Activated gamma-delta T cell treated with Interleukin-2 at 50 U/mL for 16 hours (primary cell): ENCODE measurements around the gene ARHGAP36.

ENCODE experiments used
- DNase-seq: peaks from one replicate; pipeline ENCODE4 v3.0.0-alpha.2; 2020

ARHGAP36 gene

GRCh38 chrX:131058136-131058868 lies at the start of gene ARHGAP36:
ARHGAP36 (plus strand) TSS chrX:131058346; CDS start chrX:131081666, 23,320 bp downstream.
- DNase-seq, result no peak

DNA sequence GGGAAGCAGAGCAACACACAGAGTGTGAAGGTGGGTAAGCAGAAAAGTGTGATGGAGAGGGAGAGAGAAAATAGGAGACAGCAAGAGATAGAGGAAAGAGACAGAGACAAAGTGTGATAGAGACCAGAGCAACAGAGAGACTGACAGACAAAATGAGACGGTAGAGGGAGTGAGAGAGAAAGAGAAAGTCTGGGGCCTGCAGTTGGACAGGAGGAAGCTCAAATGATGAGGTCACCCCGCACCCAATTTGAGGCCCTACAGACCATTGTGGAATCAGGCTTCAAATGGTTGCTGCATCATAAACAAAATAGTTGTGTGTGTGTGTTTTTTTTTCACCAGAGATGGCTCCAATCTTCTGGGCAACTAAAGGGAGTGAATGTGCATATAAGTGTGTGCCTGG lies 48.0 kb upstream of the ARHGAP36 start:
- DNase-seq, result no peak

DNA sequence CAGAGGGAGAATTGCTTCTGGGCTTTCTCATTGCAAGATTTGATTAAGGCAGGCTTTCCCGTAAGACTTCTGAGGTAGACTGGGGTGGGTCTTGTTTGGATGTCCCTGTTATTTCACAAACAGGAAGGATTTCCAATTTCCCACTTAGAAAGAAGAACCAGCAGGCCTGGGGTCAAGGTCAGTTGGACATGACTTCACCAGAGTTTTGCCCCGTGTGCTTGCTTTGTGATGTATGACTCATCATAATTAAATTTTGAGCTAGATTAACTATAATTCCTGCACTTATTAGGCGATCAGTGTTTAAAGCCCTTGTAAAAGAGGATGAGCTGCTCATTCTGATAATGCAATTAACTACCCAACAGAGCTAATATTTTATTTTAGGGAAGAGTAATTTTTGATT lies 32.8 kb upstream of the ARHGAP36 start:
- DNase-seq, result no peak

GRCh38 chrX:131032354-131033230 lies 25.6 kb upstream of the ARHGAP36 start:
- no peak for DNase-seq

- no peak for DNase-seq
Observed at GRCh38 chrX:131034063-131034462, 24.1 kb upstream of the ARHGAP36 start.

DNA sequence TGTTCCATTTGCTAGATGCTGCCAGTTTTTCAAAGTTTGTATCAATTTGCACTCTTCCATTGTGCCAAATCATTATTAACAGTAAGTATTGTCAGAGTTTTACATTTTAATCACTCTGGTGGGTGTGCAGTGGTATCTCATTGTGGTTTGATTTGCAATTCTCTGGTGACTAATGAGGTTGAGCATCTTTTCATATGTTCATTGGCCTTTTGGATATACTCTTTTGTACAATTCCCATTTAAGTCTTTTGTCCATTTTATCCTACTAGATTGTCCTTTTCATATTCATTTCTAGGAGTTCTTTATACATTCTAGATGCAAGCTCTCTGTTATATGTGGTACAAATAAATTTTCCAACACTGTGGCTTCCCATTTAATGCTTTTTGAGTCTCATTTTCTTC lies 17.4 kb upstream of the ARHGAP36 start:
- no peak for DNase-seq

DNA sequence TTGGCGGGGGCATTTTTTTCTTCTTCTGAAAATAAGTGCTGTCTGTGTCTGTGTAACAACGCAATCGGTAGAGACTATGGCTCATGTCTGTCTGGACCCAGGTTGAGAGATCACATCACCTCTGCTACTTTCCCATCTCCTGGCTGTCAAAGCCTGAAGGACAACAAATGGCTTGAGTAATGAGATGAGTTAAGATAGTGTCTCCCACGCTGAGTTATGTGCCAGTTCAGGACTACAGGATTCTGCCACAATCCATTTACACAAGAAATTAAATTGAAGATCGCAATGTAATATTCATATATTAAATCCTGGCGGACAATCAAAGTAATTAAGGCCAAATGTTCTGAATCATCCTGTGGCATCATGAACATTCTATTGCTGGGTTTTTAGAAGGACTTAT lies 16.5 kb upstream of the ARHGAP36 start:
- DNase-seq, result no peak

DNA sequence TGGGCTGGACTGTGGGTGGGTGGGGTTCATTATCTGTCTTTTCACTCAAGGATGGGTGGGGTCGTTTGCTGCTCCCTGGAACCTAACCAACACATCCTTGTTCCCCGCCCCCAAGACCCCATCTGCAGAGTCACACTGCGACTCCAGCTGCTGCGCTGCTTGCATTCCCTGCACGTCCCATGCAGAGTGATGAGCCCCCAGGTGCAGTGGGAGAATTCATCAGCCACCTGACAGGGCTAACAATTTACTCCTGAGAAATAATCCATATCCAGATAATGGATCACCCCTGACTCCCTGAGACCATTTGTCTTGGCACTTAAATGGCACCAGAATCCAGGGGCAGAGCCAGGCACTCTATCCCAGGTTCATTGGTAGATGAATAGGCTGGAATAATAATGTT lies 12.4 kb upstream of the ARHGAP36 start:
- DNase-seq, result no peak

GRCh38 chrX:131046596-131046995 lies 11.6 kb upstream of the ARHGAP36 start:
- DNase-seq, result no peak

GRCh38 chrX:131047180-131047579 lies 11.0 kb upstream of the ARHGAP36 start:
- DNase-seq, result no peak

- no peak for DNase-seq
Observed at GRCh38 chrX:131053076-131053475, 5.1 kb upstream of the ARHGAP36 start.

DNA sequence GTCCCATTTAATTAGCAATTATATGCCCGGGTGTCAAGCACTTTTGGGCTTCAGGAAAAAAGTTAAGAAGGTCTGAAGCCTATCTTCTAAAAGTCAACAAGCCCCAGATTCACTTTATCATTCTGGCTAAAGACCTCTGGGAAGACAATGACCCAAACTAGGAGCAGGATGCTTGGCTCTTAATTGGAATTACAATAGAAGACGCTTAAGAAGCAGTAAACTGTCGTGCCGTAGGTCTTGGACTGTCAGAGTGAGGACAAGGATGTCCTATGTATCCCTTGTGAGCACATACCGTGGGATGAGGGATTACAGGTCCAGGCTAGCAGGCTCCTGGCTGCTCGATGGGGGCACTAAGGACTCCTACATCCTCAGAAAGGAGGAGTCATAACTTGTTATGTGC lies 3.2 kb upstream of the ARHGAP36 start:
- DNase-seq, result no peak

DNA sequence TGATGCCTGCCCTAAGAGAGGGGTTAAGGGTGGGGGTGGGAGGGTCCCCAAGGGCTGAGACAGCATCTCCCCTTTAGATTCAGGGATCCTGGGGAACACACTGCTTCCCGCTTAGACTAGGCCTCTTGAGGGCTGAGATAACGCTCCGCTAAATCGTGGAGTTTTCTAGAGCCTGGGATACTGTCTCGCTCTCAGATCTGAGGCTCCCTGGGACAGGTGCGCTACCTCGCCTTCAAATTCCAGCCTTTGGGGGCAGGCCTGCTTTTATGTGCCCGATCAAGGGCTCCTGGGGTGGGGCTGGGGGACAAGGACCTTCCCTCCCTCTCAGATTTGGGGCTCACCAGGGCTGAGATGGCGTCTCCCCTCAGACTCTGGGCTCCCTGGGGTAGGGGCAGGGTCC lies 440 bp upstream of the ARHGAP36 start:
- no peak for DNase-seq

DNA sequence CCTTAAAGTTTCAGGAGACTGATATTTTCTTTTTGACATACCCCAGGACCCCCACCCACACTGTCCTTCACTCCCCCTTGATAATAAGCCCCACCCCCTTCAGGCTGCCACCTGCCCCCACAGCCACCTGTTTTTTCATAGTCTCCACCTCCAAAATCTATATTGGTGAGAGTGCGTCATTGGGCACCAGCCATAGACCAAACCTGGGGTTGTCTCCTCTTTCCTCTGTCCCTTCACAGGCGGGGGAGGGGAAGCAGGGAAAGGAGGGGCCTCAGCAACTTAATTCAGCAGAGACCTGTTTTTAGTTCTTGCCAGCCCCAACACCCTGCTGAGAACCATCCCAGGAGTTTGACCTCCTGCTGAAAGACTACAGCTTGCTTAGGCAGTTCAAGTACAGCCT lies 1.1 kb downstream of the ARHGAP36 start:
- no peak for DNase-seq

DNA sequence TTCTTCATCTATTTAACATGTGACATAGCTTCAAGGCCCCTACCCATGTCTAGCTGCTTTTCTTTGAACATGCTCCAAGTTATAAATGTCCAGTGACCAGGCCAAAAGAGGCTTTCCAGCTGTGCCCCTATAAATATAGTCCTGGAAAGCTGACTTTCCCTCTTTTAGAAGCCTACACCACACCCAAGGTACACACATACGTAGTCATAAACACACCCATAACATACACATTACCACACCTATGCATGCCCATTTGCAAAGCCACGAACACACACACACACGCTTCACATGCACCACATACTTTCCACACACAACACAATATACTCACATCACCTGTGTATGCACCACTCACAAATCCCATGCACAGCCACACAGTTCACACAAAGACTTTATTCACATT lies 2.0 kb downstream of the ARHGAP36 start:
- no peak for DNase-seq

GRCh38 chrX:131061306-131061705 lies 3.2 kb downstream of the ARHGAP36 start:
- DNase-seq, result no peak

GRCh38 chrX:131063613-131064012 lies 5.5 kb downstream of the ARHGAP36 start:
- DNase-seq, result no peak

- no peak for DNase-seq
Observed at GRCh38 chrX:131066237-131066636, 8.1 kb downstream of the ARHGAP36 start.

GRCh38 chrX:131067216-131067615 lies 9.1 kb downstream of the ARHGAP36 start:
- no peak for DNase-seq

GRCh38 chrX:131067846-131068745 lies 9.9 kb downstream of the ARHGAP36 start:
- DNase-seq, result no peak

GRCh38 chrX:131068945-131069719 lies 11.0 kb downstream of the ARHGAP36 start:
- DNase-seq, result no peak

GRCh38 chrX:131072871-131073571 lies 14.9 kb downstream of the ARHGAP36 start:
- no peak for DNase-seq
